Liver (tissue), 9 donors: ENCODE measurements around the gene PROZ. TPM values are rescaled to one million over a fixed set of nuclear protein-coding genes. Genes with fewer than 3 reads are reported as not detected.

Source experiments
- DNase-seq: peaks from one replicate; pipeline ENCODE4 v3.0.0-alpha.2; 2017; ENCODE audit warnings: low spot score
- H3K27ac ChIP-seq, 2 donors: one replicate each; pipeline ENCODE4 v1.7.0; 2013; ENCODE audit warnings: inconsistent platforms in 2 of 2, low read length in 2 of 2, control low read depth in 1 of 2, low read depth in 1 of 2, mild to moderate bottlenecking in 1 of 2
- H3K27me3 ChIP-seq, 4 donors: one replicate each; pipeline versions ENCODE4 v1.6.1 to v1.7.0; 2013; ENCODE audit warnings: low read length in 3 of 4, inconsistent platforms in 1 of 4, mild to moderate bottlenecking in 1 of 4, moderate library complexity in 1 of 4; ENCODE audit not compliant: control insufficient read depth in 4 of 4, insufficient read depth in 4 of 4
- H3K36me3 ChIP-seq, 4 donors: one replicate each; pipeline versions ENCODE4 v1.6.1 to v1.7.0; 2013; ENCODE audit warnings: low read length in 3 of 4, mild to moderate bottlenecking in 3 of 4, low read depth in 1 of 4, moderate library complexity in 1 of 4; ENCODE audit not compliant: control insufficient read depth in 4 of 4, insufficient read depth in 3 of 4
- H3K4me1 ChIP-seq, 4 donors: one replicate each; pipeline versions ENCODE4 v1.6.1 to v1.7.0; 2013; ENCODE audit warnings: low read length in 3 of 4, mild to moderate bottlenecking in 3 of 4, moderate library complexity in 1 of 4; ENCODE audit not compliant: control insufficient read depth in 4 of 4, insufficient read depth in 4 of 4
- H3K4me3 ChIP-seq, 3 donors: one replicate each; pipeline versions ENCODE4 v1.6.1 to v1.7.0; 2013; ENCODE audit warnings: low read length in 3 of 3, control low read depth in 1 of 3, low read depth in 1 of 3, mild to moderate bottlenecking in 1 of 3
- H3K9ac ChIP-seq, 2 donors: one replicate each; pipeline ENCODE4 v1.7.0; 2013; ENCODE audit warnings: low read length in 2 of 2, mild to moderate bottlenecking in 2 of 2, moderate library complexity in 2 of 2, control low read depth in 1 of 2, low read depth in 1 of 2
- H3K9me3 ChIP-seq, 4 donors: one replicate each; pipeline versions ENCODE4 v1.6.1 to v1.7.0; 2013; ENCODE audit warnings: low read length in 3 of 4; ENCODE audit not compliant: control insufficient read depth in 4 of 4
- EGR1 ChIP-seq, 2 donors: IDR thresholded peaks; 2 replicates each; pipeline ENCODE4 v1.6.1; 2016 to 2018; ENCODE audit warnings: antibody characterized with exemption in 2 of 2, low read depth in 2 of 2
- FOXA1 ChIP-seq: IDR thresholded peaks from 2 replicates; pipeline ENCODE4 v1.6.1; 2016; ENCODE audit warnings: antibody characterized with exemption
- FOXA2 ChIP-seq: IDR thresholded peaks from 2 replicates; pipeline ENCODE4 v1.6.1; 2016; ENCODE audit warnings: antibody characterized with exemption
- GABPA ChIP-seq, 2 donors: IDR thresholded peaks in 1 of 2; conservative IDR thresholded peaks in 1 of 2; 2 replicates each; pipeline ENCODE4 v1.6.1; 2016; ENCODE audit warnings: antibody characterized with exemption in 2 of 2, mild to moderate bottlenecking in 1 of 2, moderate library complexity in 1 of 2
- HNF4A ChIP-seq, 2 donors: conservative IDR thresholded peaks; 2 replicates each; pipeline ENCODE4 v1.6.1; 2016; ENCODE audit warnings: antibody characterized with exemption in 2 of 2, mild to moderate bottlenecking in 2 of 2
- HNF4G ChIP-seq: IDR thresholded peaks from 2 replicates; pipeline ENCODE4 v1.6.1; 2016; ENCODE audit warnings: antibody characterized with exemption
- JUND ChIP-seq, 2 donors: IDR thresholded peaks; 2 replicates each; pipeline ENCODE4 v1.6.1; 2016; ENCODE audit warnings: antibody characterized with exemption in 2 of 2
- NR2F2 ChIP-seq: IDR thresholded peaks from 2 replicates; pipeline ENCODE4 v1.6.1; 2016; ENCODE audit warnings: antibody characterized with exemption
- RAD21 ChIP-seq, 2 donors: IDR thresholded peaks; 2 replicates each; pipeline ENCODE4 v1.6.1; 2016; ENCODE audit warnings: antibody characterized with exemption in 2 of 2, mild to moderate bottlenecking in 2 of 2
- RXRA ChIP-seq, 2 donors: IDR thresholded peaks; 2 replicates each; pipeline ENCODE4 v1.6.1; 2017 to 2018; ENCODE audit warnings: antibody characterized with exemption in 2 of 2, mild to moderate bottlenecking in 1 of 2
- SP1 ChIP-seq: IDR thresholded peaks from 2 replicates; pipeline ENCODE4 v1.6.1; 2018; ENCODE audit warnings: antibody characterized with exemption, mild to moderate bottlenecking
- TAF1 ChIP-seq: conservative IDR thresholded peaks from 2 replicates; pipeline ENCODE4 v1.6.1; 2016; ENCODE audit warnings: antibody characterized with exemption, mild to moderate bottlenecking
- ZBTB33 ChIP-seq: IDR thresholded peaks from 2 replicates; pipeline ENCODE4 v1.6.1; 2016; ENCODE audit warnings: antibody characterized with exemption
- WGBS: extraction: QIAGEN DNeasy Blood & Tissue Kit; methylation state at CpG from one replicate; pipeline ENCODE4 v1.1.7; 2013; 5-methylcytosine and 5-hydroxymethylcytosine counted together
- polyA plus RNA-seq, 2 donors: library from polyadenylated mRNA; stranded (reverse) in 1 of 2; unstranded in 1 of 2; fragments of 200-250 nt in 1 of 2; fragments of >200 nt in 1 of 2; fragmentation: Nextera tagmentation in 1 of 2; extraction: Ambion mirVana in 1 of 2; gene quantifications; one replicate each; pipeline versions ENCODE4 v1.2.1 to v1.2.3, GENCODE V29; 2013 to 2015
- total RNA-seq, 2 donors: library from RNA; depleted of rRNA; stranded (reverse); fragments of >200 nt; gene quantifications; one replicate each; pipeline ENCODE4 v1.2.3, GENCODE V29; 2014
- TF ChIP-seq, protein P1 (sequence below): IDR thresholded peaks from 2 replicates; pipeline ENCODE4 v1.6.1; 2016; ENCODE audit warnings: antibody characterized with exemption, mild to moderate bottlenecking
- TF ChIP-seq, protein P2 (sequence below): fragments of 150-350 bp; IDR thresholded peaks from 2 replicates; pipeline ENCODE4 v1.5.1; 2017; ENCODE audit warnings: improper control_type of control experiment, low read depth, low read length; ENCODE audit not compliant: missing input control
- TF ChIP-seq, protein P3 (sequence below): IDR thresholded peaks from 2 replicates; pipeline ENCODE4 v1.6.1; 2016; ENCODE audit warnings: antibody characterized with exemption
- TF ChIP-seq, protein P4 (sequence below): IDR thresholded peaks from 2 replicates; pipeline ENCODE4 v1.6.1; 2016; ENCODE audit warnings: antibody characterized with exemption
- donor health status: healthy.
- donor health status: healthy.
- donor health status: healthy.
- donor health status: healthy.
- donor health status: healthy.

The PROZ gene
- total and polyA plus RNA-seq, 4 donors: 10.6 to 40.7 (median 30.3) TPM

DNA sequence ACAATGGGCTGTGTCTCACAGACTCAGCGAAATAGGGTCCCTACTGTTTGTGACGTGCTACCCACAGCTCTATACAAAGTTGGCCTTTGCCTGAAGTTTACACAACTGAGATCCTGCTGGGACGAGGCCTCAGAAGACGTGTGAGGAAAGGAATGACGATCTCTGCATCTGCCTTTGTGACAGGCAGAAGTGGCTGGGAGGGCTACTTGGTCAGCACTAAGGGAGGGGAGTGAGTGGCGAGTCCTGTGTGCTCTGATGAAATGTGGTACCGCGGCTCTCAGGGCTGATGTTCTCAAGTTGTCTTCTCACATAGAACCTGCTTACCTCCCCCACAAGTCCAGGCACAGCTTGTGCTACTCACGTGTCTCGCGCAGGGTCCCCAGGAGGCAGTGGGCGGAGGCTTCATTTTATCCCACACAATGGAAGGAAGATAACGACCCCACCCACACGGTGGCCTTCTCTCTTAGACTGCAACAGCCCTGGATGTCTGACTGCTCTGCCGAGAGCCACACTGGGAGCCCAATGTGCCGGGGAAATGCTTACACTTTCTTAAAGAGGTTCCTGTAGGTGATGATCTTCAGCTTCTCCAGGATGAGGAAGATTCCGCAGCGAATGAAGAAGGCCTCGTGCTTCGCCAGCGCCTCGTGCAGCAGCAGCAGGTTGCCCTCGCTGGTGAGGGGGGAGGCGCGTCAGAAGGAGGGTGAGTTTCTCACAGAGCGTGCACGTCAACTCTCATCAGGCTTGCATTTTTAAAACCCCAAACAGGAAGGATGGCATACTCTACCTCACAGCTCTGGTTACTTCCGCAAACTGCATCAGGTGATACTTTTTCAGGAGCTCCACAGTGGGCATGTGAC is 21.2 kb downstream of the PROZ start:
- Histone ChIP-seq H3K9me3 (no peaks in the 10 kb centered on the region), H3K27me3 (no peaks in the 10 kb centered on the region), H3K9ac (no peak overlapping the region), H3K36me3 (peaks cover 21 to 73% (median 53%) of the 10 kb centered on the region in 4 donors), H3K4me3 (no peak overlapping the region), H3K4me1 (peaks cover 0 to 5% (median 0%) of the 10 kb centered on the region in 4 donors), H3K27ac (no peak overlapping the region)
- TF ChIP-seq RAD21 (IDR thresholded peaks at IDR 0.05): no peak
- TF ChIP-seq EGR1 (IDR thresholded peaks at IDR 0.05; ENCODE audit: low read depth in 2 of 2): no peak
- TF ChIP-seq, protein P1, sequence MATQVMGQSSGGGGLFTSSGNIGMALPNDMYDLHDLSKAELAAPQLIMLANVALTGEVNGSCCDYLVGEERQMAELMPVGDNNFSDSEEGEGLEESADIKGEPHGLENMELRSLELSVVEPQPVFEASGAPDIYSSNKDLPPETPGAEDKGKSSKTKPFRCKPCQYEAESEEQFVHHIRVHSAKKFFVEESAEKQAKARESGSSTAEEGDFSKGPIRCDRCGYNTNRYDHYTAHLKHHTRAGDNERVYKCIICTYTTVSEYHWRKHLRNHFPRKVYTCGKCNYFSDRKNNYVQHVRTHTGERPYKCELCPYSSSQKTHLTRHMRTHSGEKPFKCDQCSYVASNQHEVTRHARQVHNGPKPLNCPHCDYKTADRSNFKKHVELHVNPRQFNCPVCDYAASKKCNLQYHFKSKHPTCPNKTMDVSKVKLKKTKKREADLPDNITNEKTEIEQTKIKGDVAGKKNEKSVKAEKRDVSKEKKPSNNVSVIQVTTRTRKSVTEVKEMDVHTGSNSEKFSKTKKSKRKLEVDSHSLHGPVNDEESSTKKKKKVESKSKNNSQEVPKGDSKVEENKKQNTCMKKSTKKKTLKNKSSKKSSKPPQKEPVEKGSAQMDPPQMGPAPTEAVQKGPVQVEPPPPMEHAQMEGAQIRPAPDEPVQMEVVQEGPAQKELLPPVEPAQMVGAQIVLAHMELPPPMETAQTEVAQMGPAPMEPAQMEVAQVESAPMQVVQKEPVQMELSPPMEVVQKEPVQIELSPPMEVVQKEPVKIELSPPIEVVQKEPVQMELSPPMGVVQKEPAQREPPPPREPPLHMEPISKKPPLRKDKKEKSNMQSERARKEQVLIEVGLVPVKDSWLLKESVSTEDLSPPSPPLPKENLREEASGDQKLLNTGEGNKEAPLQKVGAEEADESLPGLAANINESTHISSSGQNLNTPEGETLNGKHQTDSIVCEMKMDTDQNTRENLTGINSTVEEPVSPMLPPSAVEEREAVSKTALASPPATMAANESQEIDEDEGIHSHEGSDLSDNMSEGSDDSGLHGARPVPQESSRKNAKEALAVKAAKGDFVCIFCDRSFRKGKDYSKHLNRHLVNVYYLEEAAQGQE: no peak
- TF ChIP-seq ZBTB33: no peak
- no peak for TF ChIP-seq HNF4G
- no peak for TF ChIP-seq HNF4A (conservative IDR thresholded peaks at IDR 0.05)
- TF ChIP-seq FOXA2: no peak
- TF ChIP-seq RXRA (IDR thresholded peaks at IDR 0.05): no peak
- TF ChIP-seq TAF1: no peak
- TF ChIP-seq, protein P2, sequence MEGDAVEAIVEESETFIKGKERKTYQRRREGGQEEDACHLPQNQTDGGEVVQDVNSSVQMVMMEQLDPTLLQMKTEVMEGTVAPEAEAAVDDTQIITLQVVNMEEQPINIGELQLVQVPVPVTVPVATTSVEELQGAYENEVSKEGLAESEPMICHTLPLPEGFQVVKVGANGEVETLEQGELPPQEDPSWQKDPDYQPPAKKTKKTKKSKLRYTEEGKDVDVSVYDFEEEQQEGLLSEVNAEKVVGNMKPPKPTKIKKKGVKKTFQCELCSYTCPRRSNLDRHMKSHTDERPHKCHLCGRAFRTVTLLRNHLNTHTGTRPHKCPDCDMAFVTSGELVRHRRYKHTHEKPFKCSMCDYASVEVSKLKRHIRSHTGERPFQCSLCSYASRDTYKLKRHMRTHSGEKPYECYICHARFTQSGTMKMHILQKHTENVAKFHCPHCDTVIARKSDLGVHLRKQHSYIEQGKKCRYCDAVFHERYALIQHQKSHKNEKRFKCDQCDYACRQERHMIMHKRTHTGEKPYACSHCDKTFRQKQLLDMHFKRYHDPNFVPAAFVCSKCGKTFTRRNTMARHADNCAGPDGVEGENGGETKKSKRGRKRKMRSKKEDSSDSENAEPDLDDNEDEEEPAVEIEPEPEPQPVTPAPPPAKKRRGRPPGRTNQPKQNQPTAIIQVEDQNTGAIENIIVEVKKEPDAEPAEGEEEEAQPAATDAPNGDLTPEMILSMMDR: no peak
- no peak for TF ChIP-seq NR2F2
- no peak for TF ChIP-seq JUND (IDR thresholded peaks at IDR 0.05)
- TF ChIP-seq, protein P3, sequence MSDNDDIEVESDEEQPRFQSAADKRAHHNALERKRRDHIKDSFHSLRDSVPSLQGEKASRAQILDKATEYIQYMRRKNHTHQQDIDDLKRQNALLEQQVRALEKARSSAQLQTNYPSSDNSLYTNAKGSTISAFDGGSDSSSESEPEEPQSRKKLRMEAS: no peak
- TF ChIP-seq, protein P4, sequence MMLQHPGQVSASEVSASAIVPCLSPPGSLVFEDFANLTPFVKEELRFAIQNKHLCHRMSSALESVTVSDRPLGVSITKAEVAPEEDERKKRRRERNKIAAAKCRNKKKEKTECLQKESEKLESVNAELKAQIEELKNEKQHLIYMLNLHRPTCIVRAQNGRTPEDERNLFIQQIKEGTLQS: no peak
- TF ChIP-seq SP1: no peak
- no peak for TF ChIP-seq FOXA1
- no peak for TF ChIP-seq GABPA (IDR thresholded peaks at IDR 0.05 in 1 of 2, conservative IDR thresholded peaks at IDR 0.05 in 1 of 2)
- WGBS: 92% methylated on average over 28 of the region's 28 CpGs
- DNase-seq: no peak
